ENCODE data around the gene TMEM181.
"Not testable (repeated sequence)": the region's sequence is repeated elsewhere in the genome, so short reads cannot be mapped to it uniquely, and the experiment has no call there.

The TMEM181 gene

DNA sequence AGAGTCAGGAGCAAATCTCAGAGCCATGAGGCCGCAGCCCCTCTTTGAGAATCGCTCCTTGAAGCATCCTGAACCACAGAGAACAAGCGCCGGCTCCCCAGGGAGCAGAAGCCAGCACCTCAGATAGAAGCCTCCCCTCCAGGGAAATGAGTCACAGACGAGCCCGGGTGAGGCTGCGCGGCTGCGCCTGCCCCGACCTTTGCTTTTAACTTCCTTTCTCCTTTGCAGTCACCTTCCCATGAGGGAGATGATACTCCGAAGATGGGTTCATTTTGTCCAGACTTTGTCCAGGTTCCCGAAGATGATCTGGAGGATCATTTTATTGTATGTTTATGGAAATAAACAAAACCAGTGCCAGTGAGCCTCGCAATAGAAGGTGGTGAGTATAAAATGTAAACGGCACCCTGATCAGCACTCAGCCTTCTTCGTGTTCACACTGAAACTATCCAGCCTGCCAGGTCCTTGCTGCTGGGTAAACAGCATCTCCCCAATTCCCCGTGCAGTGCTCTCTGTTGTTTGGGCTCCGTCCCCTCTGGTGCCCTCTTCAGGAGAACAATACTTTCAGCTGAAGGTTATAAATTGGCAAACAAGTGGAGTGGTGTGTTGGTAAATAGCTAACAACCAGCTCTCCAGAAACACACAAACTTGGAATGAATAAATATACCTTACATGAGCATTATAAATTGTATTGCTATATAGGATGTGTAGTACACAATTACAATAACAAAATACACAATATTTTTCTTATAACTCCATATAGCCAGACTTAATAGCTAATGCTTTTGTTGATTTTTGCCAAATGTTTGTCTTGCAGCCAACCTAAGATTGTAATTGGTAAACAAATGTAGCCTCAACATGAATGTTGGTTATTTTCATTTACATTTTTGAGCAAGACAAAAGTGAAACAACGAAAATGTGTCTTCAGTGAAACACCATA, 41.4 kb upstream of the TMEM181 start:
- TF ChIP-seq, protein P1, sequence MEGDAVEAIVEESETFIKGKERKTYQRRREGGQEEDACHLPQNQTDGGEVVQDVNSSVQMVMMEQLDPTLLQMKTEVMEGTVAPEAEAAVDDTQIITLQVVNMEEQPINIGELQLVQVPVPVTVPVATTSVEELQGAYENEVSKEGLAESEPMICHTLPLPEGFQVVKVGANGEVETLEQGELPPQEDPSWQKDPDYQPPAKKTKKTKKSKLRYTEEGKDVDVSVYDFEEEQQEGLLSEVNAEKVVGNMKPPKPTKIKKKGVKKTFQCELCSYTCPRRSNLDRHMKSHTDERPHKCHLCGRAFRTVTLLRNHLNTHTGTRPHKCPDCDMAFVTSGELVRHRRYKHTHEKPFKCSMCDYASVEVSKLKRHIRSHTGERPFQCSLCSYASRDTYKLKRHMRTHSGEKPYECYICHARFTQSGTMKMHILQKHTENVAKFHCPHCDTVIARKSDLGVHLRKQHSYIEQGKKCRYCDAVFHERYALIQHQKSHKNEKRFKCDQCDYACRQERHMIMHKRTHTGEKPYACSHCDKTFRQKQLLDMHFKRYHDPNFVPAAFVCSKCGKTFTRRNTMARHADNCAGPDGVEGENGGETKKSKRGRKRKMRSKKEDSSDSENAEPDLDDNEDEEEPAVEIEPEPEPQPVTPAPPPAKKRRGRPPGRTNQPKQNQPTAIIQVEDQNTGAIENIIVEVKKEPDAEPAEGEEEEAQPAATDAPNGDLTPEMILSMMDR (IDR thresholded peaks at IDR 0.05; ENCODE audit: insufficient read depth, missing control alignments), result peak; percentile 67
- FAIRE-seq, result peak; percentile 41
- no peak for DNase-seq (ENCODE audit: insufficient read length, low spot score)

DNA sequence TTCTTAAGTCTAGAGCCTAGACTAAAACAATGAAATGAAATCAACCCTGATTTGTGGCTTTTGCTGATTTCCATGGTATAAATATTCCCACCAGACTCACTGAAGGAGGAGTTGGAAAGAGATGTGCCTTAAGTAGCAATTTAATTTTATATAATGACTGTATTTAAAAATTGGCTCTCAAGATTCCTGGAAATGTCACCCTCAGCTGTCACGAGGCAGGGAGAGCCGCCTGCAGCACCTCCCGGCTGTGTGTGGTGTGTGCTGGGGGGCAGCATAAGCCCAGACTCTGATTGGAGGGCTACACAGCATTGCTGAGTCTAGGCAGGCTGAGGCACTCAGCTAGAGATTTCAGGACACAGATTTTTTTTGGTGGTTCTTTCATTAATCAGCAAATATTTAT, 40.6 kb upstream of the TMEM181 start:
- TF ChIP-seq, protein P1 (IDR thresholded peaks at IDR 0.05; ENCODE audit: insufficient read depth, missing control alignments), result no peak
- FAIRE-seq (no peak), DNase-seq (ENCODE audit: insufficient read length, low spot score) (no peak)

DNA sequence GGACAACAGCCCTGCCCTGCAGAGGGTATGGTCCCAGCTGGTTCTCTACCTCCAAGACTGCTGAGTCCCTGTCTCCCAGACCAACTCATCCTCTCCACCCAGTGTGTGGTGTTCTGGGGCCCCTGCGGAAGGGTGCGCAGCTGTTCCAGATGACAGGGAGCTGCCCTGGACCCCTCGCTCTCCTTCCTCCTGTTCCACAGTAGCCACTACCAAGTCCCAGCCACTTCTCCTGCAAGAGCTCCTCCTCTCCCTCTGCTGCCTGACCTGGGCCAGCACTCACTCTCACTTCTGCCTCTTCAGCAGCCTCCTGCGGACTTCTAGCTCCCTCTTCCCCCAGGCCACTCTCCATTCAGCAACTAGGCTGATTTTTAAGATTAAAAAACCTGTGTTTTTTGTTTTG, 40.1 kb upstream of the TMEM181 start:
- FAIRE-seq (no peak), DNase-seq (ENCODE audit: insufficient read length, low spot score) (no peak)
- TF ChIP-seq, protein P1 (IDR thresholded peaks at IDR 0.05; ENCODE audit: insufficient read depth, missing control alignments), result no peak

DNA sequence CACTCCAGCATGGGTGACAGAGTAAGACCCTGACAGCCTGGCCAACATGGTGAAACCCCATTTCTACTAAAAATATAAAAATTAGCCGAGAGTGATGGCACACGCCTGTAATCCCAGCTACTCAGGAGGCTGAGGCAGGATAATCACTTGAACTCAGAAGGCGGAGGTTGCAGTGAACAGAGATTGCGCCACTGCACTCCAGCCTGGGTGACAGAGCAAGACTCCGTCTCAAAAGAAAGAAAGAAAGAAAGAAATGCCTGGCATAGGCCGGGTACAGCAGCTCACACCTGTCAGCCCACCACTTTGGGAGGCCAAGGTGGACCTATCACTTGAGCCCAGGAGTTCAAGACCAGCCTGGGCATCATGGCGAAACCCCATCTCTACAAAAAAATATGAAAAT, 38.9 kb upstream of the TMEM181 start:
- DNase-seq (ENCODE audit: insufficient read length, low spot score); FAIRE-seq: not testable (repeated sequence)

DNA sequence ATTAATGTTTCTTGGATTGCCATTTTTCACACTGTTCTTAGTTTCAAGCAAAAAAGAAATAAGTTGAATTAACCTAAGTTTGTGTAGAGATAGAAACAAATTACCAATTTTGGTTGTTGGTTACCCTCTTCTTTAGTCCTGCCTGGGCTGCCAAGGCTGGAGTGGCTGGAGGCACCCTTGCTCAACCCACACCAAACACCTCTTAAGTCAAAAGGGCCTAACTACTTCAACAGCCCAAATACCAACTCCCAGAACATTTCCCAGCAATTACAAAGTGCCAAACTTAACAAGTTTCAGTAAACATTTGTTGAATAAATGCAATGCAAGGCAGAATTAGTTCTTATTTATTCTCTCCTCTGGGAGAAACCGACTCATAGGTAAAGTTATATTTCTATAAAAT, 38.1 kb upstream of the TMEM181 start:
- DNase-seq (ENCODE audit: insufficient read length, low spot score) (no peak), FAIRE-seq (no peak)
- TF ChIP-seq, protein P1 (IDR thresholded peaks at IDR 0.05; ENCODE audit: insufficient read depth, missing control alignments), result no peak

DNA sequence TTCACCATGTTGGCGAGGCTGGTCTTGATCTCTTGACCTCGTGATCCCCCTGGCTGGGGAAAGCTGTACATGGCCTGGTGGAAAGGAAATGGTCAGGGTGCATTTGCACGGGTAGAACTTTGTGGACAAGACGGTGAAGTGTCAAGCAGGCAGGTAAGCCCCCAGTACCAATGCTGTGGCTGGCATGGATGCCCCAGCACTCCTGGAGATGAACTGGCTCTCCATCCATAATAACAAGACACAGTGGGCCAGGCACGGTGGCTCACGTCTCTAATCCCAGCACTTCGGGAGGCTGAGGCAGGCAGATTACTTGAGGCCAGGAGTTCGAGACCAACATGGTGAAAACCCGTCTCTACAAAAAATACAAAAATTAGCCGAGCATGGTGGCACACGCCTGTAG, 37.3 kb upstream of the TMEM181 start:
- FAIRE-seq (no peak), DNase-seq (ENCODE audit: insufficient read length, low spot score) (no peak)
- TF ChIP-seq, protein P1 (IDR thresholded peaks at IDR 0.05; ENCODE audit: insufficient read depth, missing control alignments), result no peak

DNA sequence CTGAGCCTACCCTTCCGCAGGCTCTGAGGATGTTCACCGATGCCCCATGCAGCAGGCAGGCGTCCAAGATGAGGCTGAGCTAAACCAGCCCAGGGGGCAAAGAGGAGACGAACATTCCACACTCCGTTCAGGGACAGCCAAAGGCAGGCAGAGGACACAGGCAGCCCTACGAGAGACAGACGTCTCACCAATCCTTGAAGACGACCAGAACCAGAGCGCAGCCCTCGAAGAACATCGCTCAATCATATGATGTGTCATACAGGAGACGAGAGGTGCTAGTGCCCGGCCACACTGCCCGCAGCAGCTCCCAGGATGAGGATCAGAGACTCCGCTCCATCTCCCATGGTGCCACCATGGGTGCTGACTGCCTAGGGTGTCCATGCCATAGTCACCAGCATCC, 35.6 kb upstream of the TMEM181 start:
- DNase-seq (ENCODE audit: insufficient read length, low spot score), result no peak
- no peak for FAIRE-seq

DNA sequence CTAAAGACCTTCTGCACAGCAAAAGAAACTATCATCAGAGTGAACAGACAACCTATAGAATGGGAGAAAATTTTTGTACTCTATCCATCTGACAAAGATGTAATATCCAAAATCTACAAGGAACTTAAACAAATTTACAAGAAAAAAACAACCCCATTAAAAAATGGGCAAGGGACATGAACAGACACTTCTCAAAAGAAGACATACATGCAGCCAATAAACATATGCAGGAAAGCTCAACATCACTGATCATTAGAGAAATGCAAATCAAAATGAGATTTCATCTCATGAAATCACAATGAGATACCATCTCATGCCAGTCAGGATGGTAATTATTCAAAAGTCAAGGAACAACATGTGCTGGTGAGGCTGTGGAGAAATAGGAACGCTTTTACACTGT, 32.0 kb upstream of the TMEM181 start:
- FAIRE-seq; DNase-seq (ENCODE audit: insufficient read length, low spot score): not testable (repeated sequence)

More for the DNA sequence above, 35.6 kb upstream of the TMEM181 start:
- TF ChIP-seq, protein P1 (IDR thresholded peaks at IDR 0.05; ENCODE audit: insufficient read depth, missing control alignments), result no peak

All from D721Med (cell line).